Nephron progenitor cell (in vitro differentiated cells): ENCODE data around the gene CKMT2.

Source experiments
- DNase-seq: peaks from one replicate; pipeline ENCODE4 v3.0.0; 2021
- H3K27ac Mint-ChIP-seq: 2 replicates; pipeline ENCODE4 v1.8.0; 2021; ENCODE audit warnings: mild to moderate bottlenecking, moderate library complexity, mixed read lengths
- H3K27me3 Mint-ChIP-seq: 2 replicates; pipeline ENCODE4 v1.8.0; 2021; ENCODE audit warnings: mild to moderate bottlenecking, low read depth, mixed read lengths; ENCODE audit not compliant: poor library complexity
- H3K36me3 Mint-ChIP-seq: 2 replicates; pipeline ENCODE4 v1.8.0; 2021; ENCODE audit warnings: low read depth, mixed read lengths
- H3K4me1 Mint-ChIP-seq: 2 replicates; pipeline ENCODE4 v1.8.0; 2021; ENCODE audit warnings: mixed read lengths
- H3K4me3 Mint-ChIP-seq: 2 replicates; pipeline ENCODE4 v1.8.0; 2021; ENCODE audit warnings: mild to moderate bottlenecking, moderate library complexity, mixed read lengths
- H3K9me3 Mint-ChIP-seq: 2 replicates; pipeline ENCODE4 v1.8.0; 2021; ENCODE audit warnings: mild to moderate bottlenecking, moderate library complexity, mixed read lengths
- CTCF ChIP-seq: fragments of 200-600 bp; sonication (generic); IDR thresholded peaks from 2 replicates; pipeline ENCODE4 v1.5.0; 2021; ENCODE audit warnings: antibody characterized with exemption

Gene CKMT2

DNA sequence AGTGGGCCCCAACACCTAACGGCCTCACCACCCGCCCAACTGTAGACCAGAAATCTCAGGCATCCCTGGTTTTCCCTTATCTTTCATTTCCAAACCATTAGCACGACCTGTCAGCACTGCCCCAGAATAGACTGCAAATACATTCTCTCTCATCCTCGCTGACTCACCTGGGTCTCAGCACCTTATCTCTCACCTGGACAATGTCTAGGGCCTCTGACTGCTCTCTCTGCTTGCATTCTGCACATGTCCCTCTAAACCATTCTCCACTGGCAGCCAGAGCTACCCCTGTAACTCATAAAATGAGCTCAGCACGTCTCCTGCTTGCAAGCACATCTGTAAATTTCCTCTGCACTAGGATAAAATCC lies 12.7 kb downstream of the CKMT2 start:
- no peak for TF ChIP-seq CTCF
- Mint-ChIP-seq H3K9me3 (peaks cover 11% of the 10 kb centered on the region), H3K36me3 (peaks cover 28% of the 10 kb centered on the region), H3K27ac (peak overlapping the region; percentile 86), H3K27me3 (no peaks in the 10 kb centered on the region), H3K4me3 (no peak overlapping the region), H3K4me1 (peaks cover 51% of the 10 kb centered on the region)
- no peak for DNase-seq

- TF ChIP-seq CTCF: no peak
- Mint-ChIP-seq H3K4me3 (no peak overlapping the region), H3K27ac (peak overlapping the region; percentile 86), H3K9me3 (peaks cover 12% of the 10 kb centered on the region), H3K27me3 (no peaks in the 10 kb centered on the region), H3K36me3 (peaks cover 35% of the 10 kb centered on the region), H3K4me1 (peaks cover 43% of the 10 kb centered on the region)
- no peak for DNase-seq
These were observed 13.6 kb downstream of the CKMT2 start for GRCh38 chr5:81246697-81247096.

- H3K36me3 Mint-ChIP-seq: peaks cover 41% of the 10 kb centered on the region
- peaks cover 12% of the 10 kb centered on the region for H3K9me3 Mint-ChIP-seq
- H3K4me1 Mint-ChIP-seq: peaks cover 34% of the 10 kb centered on the region
- H3K4me3 Mint-ChIP-seq: no peak overlapping the region
- H3K27ac Mint-ChIP-seq: peak overlapping the region; percentile 86
- H3K27me3 Mint-ChIP-seq: no peaks in the 10 kb centered on the region
- DNase-seq: no peak
- TF ChIP-seq CTCF: no peak
These were observed 14.4 kb downstream of the CKMT2 start for GRCh38 chr5:81247441-81247972.

DNA sequence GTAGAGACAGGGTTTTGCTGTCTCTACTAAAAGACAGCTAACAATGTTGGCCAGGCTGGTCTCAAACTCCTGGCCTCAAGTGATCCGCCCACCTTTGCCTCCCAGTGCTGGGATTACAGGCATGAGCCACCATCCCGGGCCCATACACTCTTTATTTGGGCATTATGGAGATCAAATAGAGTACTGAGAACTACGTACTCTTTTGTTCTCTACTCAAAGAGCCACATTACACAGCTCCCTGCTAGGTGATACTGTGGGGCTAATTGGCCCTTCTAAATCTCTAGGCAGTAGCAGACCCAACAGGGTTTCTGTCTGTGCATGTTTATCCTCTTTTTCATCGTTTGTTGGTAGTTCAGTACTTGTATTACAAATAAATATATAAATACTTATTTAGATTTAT lies 16.1 kb downstream of the CKMT2 start:
- H3K9me3 Mint-ChIP-seq: peaks cover 12% of the 10 kb centered on the region
- DNase-seq: no peak
- peaks cover 26% of the 10 kb centered on the region for H3K4me1 Mint-ChIP-seq
- H3K4me3 Mint-ChIP-seq: no peak overlapping the region
- no peak overlapping the region for H3K27ac Mint-ChIP-seq
- H3K36me3 Mint-ChIP-seq: peaks cover 54% of the 10 kb centered on the region
- TF ChIP-seq CTCF: no peak
- H3K27me3 Mint-ChIP-seq: no peaks in the 10 kb centered on the region

DNA sequence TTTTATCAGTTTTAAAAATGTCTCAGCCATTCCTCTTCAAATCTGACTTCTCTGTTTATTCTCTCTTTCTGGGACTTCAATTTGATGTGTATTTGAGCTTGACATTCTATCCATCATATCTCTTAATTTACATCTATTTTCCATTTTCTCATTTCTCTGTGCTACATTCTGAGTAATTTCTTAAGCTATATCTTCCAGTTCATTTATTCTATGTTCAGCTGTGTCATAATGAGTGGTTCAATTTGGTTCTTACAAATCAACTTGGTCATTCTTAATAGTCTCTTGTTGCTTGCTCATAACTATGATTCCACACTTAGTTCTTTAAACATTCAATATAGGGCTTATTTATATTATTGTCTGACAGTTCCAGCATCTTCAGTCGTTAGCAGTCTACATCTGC lies 16.9 kb downstream of the CKMT2 start:
- Mint-ChIP-seq H3K9me3 (peaks cover 12% of the 10 kb centered on the region), H3K4me3 (no peak overlapping the region), H3K4me1 (peaks cover 26% of the 10 kb centered on the region), H3K27ac (no peak overlapping the region), H3K36me3 (peaks cover 56% of the 10 kb centered on the region), H3K27me3 (no peaks in the 10 kb centered on the region)
- no peak for DNase-seq
- no peak for TF ChIP-seq CTCF

- Mint-ChIP-seq H3K27me3 (no peaks in the 10 kb centered on the region), H3K4me3 (no peak overlapping the region), H3K27ac (no peak overlapping the region), H3K4me1 (peaks cover 13% of the 10 kb centered on the region), H3K9me3 (peaks cover 12% of the 10 kb centered on the region), H3K36me3 (peaks cover 60% of the 10 kb centered on the region)
- no peak for TF ChIP-seq CTCF
- DNase-seq: no peak
These were observed 18.8 kb downstream of the CKMT2 start for GRCh38 chr5:81251922-81252321.
